Activated naive CD4-positive, alpha-beta T cell treated with anti-CD3 and anti-CD28 coated beads for 36 hours (primary cell): ENCODE data around the gene PRRG3. TPM values are rescaled to one million over a fixed set of nuclear protein-coding genes. Genes with fewer than 3 reads are reported as not detected.

Experiments used
- CTCF ChIA-PET: fragments of 350-600 bp; sonication (Branson Sonifier 250); formaldehyde crosslinking; loops from one replicate; lab custom pipeline; 2021; ENCODE audit warnings: antibody characterized with exemption; lab: Charles Lee
- DNase-seq: peaks from one replicate; pipeline ENCODE4 v3.0.0-alpha.2; 2020
- H3K27ac Mint-ChIP-seq: one replicate; pipeline ENCODE4 v1.8.0; 2021; ENCODE audit warnings: mild to moderate bottlenecking, mixed read lengths
- H3K27me3 Mint-ChIP-seq: one replicate; pipeline ENCODE4 v1.8.0; 2021; ENCODE audit warnings: low read depth, mixed read lengths
- H3K36me3 Mint-ChIP-seq: one replicate; pipeline ENCODE4 v1.8.0; 2021; ENCODE audit warnings: low read depth, mixed read lengths
- H3K4me1 Mint-ChIP-seq: one replicate; pipeline ENCODE4 v1.8.0; 2021; ENCODE audit warnings: low read depth, mixed read lengths
- H3K4me3 Mint-ChIP-seq: one replicate; pipeline ENCODE4 v1.8.0; 2021; ENCODE audit warnings: mild to moderate bottlenecking, moderate library complexity, mixed read lengths
- H3K9me3 Mint-ChIP-seq: one replicate; pipeline ENCODE4 v1.8.0; 2021; ENCODE audit warnings: mixed read lengths
- intact Hi-C: fragments of 100-400 bp; cut with micrococcal nuclease; formaldehyde crosslinking; loops from one replicate; pipeline ENCODE4 v1.15.1; 2023
- total RNA-seq, 2 experiments: library from RNA; stranded (reverse); gene quantifications; one replicate each; pipeline ENCODE4 v1.2.3, GENCODE V29; 2021

PRRG3 gene
- total RNA-seq, 2 experiments from 2014 or later, result not detected

GRCh38 chrX:151754047-151754429 is 58.8 kb downstream of the PRRG3 start:
- Mint-ChIP-seq H3K36me3 (no peaks in the 10 kb centered on the region), H3K4me3 (no peak overlapping the region), H3K27me3 (peaks cover 10% of the 10 kb centered on the region), H3K9me3 (no peaks in the 10 kb centered on the region), H3K27ac (no peak overlapping the region), H3K4me1 (no peaks in the 10 kb centered on the region)
- DNase-seq, result no peak
- intact Hi-C loops, result loop anchor here (5.0 kb wide), 1 partner anchor 1063 kb away; no protein-coding TSS in a partner anchor
- CTCF ChIA-PET, result interaction anchor here (1.1 kb wide), 1 partner anchor 146 kb away, joined by 3 read pairs; no protein-coding TSS in a partner anchor

- CTCF ChIA-PET, result no interaction called here
- no peaks in the 10 kb centered on the region for H3K36me3 Mint-ChIP-seq
- no peak overlapping the region for H3K4me3 Mint-ChIP-seq
- no peak for DNase-seq
- no peak overlapping the region for H3K27ac Mint-ChIP-seq
- no peaks in the 10 kb centered on the region for H3K4me1 Mint-ChIP-seq
- intact Hi-C loops, result loop anchor here (5.0 kb wide), 1 partner anchor 1063 kb away; no protein-coding TSS in a partner anchor
- H3K9me3 Mint-ChIP-seq, result no peaks in the 10 kb centered on the region
- peaks cover 10% of the 10 kb centered on the region for H3K27me3 Mint-ChIP-seq
Measured at GRCh38 chrX:151754641-151755215, 59.5 kb downstream of the PRRG3 start.

Other genes with a start within 250 kb of the PRRG3 start
- gene PASD1, start 131.8 kb upstream of the PRRG3 start, total RNA-seq, result not detected
- not detected for gene FATE1, start 20.6 kb downstream of the PRRG3 start, total RNA-seq
- not detected for gene CNGA2, start 39.3 kb downstream of the PRRG3 start, total RNA-seq
- gene MAGEA4, start 217.4 kb downstream of the PRRG3 start, total RNA-seq, result not detected